Gastrocnemius medialis (tissue), 4 donors: ENCODE measurements around the gene DNAJB11. TPM values are rescaled to one million over a fixed set of nuclear protein-coding genes. Genes with fewer than 3 reads are reported as not detected.

Experiments used
- ATAC-seq, 2 donors: fragments of 150-250 bp; one replicate each; pipeline ENCODE4 v1.9.1; 2016
- DNase-seq, 2 donors: peaks; one replicate each; pipeline ENCODE4 v3.0.0-alpha.2; 2019
- H3K27ac ChIP-seq, 4 donors: fragments of 200-600 bp; sonication (generic); 1 replicate in 1 of 4; 2 replicates in 3 of 4; pipeline ENCODE4 v1.5.1; 2016 to 2018; ENCODE audit warnings: mild to moderate bottlenecking in 2 of 4, moderate library complexity in 1 of 4
- H3K27me3 ChIP-seq, 3 donors: fragments of 200-600 bp; sonication (generic) in 2 of 3; 1 replicate in 1 of 3; 2 replicates in 2 of 3; pipeline versions ENCODE4 v1.5.1 to v1.6.0; 2016 to 2019; ENCODE audit warnings: mild to moderate bottlenecking in 1 of 3, moderate library complexity in 1 of 3
- H3K36me3 ChIP-seq, 2 donors: fragments of 200-600 bp; sonication (generic) in 1 of 2; one replicate each; pipeline ENCODE4 v1.5.1; 2017 to 2018
- H3K4me1 ChIP-seq, 2 donors: fragments of 200-600 bp; sonication (generic) in 1 of 2; one replicate each; pipeline ENCODE4 v1.5.1; 2016 to 2017; ENCODE audit warnings: mild to moderate bottlenecking in 2 of 2
- H3K4me3 ChIP-seq, 4 donors: fragments of 200-600 bp; sonication (generic) in 3 of 4; 1 replicate in 1 of 4; 2 replicates in 3 of 4; pipeline ENCODE4 v1.5.1; 2016 to 2019; ENCODE audit warnings: mild to moderate bottlenecking in 2 of 4
- H3K9me3 ChIP-seq, 3 donors: fragments of 200-600 bp; sonication (generic) in 2 of 3; 1 replicate in 1 of 3; 2 replicates in 2 of 3; pipeline ENCODE4 v1.5.1; 2016 to 2019
- CTCF ChIP-seq, 5 experiments: fragments of 450-650 bp in 3 of 5; fragments of 200-600 bp in 2 of 5; sonication (generic) in 2 of 5; IDR thresholded peaks in 4 of 5; conservative IDR thresholded peaks in 1 of 5; 1 replicate in 4 of 5; 2 replicates in 1 of 5; pipeline ENCODE4 v1.5.1; 2016 to 2019; ENCODE audit warnings: antibody characterized with exemption in 5 of 5, mild to moderate bottlenecking in 3 of 5, moderate library complexity in 3 of 5
- POLR2A ChIP-seq, 2 donors: fragments of 450-650 bp; IDR thresholded peaks; one replicate each; pipeline ENCODE4 v1.6.1; 2017; ENCODE audit warnings: antibody characterized with exemption in 2 of 2, mild to moderate bottlenecking in 2 of 2, moderate library complexity in 2 of 2
- in situ Hi-C, 4 donors: fragments of 200-750 bp; cut with MboI; loops; one replicate each; pipeline versions ENCODE4 v1.15.0 to v1.8.0; 2017; ENCODE audit warnings: low sequenced_read_pairs in 4 of 4
- intact Hi-C: fragments of 100-400 bp; cut with DNase I; formaldehyde crosslinking; loops from one replicate; pipeline ENCODE4 v1.15.1; 2023; ENCODE audit warnings: low total_unique reads
- total RNA-seq, 4 donors: library from RNA; depleted of rRNA; stranded (reverse); fragments of >200 nt; gene quantifications; one replicate each; pipeline versions ENCODE4 v1.1.0 to v1.2.3, GENCODE V29; 2016

The DNAJB11 gene
- total RNA-seq, 4 donors from 2014 or later, result 15.1 to 24.7 (median 23.0) TPM

- DNase-seq (no peak), ATAC-seq (no peak)
- intact Hi-C loops, result no loop called here
- Histone ChIP-seq H3K4me1 (peaks cover 0 to 6% of the 10 kb centered on the region in 2 donors), H3K9me3 (no peaks in the 10 kb centered on the region), H3K36me3 (peaks cover 0 to 20% of the 10 kb centered on the region in 2 donors), H3K4me3 (no peak within 1 kb of the TSS), H3K27ac (no peak within 1 kb of the TSS), H3K27me3 (no peaks in the 10 kb centered on the region)
- TF ChIP-seq POLR2A (IDR thresholded peaks at IDR 0.05) (no peak), CTCF (IDR thresholded peaks at IDR 0.05 in 4 of 5, conservative IDR thresholded peaks at IDR 0.05 in 1 of 5) (no peak)
- in situ Hi-C loops, result loop anchor here in 2 of 4 donors (10.0 kb wide), 2 partner anchors 289 to 559 kb away; no protein-coding TSS in a partner anchor
These were observed 26.2 kb upstream of the DNAJB11 start, which contains the start of gene CRYGS for GRCh38 chr3:186544281-186544680. TSS of gene CRYGS (minus strand) at chr3:186544380. CDS start at chr3:186544326, 54 bp downstream.

GRCh38 chr3:186549497-186549896, 21.0 kb upstream of the DNAJB11 start:
- H3K36me3 ChIP-seq, result peaks cover 0 to 65% of the 10 kb centered on the region in 2 donors
- no peaks in the 10 kb centered on the region for H3K4me1 ChIP-seq
- H3K4me3 ChIP-seq, result no peak overlapping the region
- TF ChIP-seq POLR2A (IDR thresholded peaks at IDR 0.05) (no peak), CTCF (IDR thresholded peaks at IDR 0.05 in 4 of 5, conservative IDR thresholded peaks at IDR 0.05 in 1 of 5) (no peak)
- in situ Hi-C loops (loop anchor here in 3 of 4 donors (5.0 to 10.0 kb wide), 3 partner anchors 295 to 567 kb away; no protein-coding TSS in a partner anchor), intact Hi-C loops (no loop called here)
- no peak overlapping the region for H3K27ac ChIP-seq
- no peaks in the 10 kb centered on the region for H3K27me3 ChIP-seq
- H3K9me3 ChIP-seq, result no peaks in the 10 kb centered on the region
- no peak for DNase-seq
- ATAC-seq, result no peak

- in situ Hi-C loops, result loop anchor here in 2 of 4 donors (25.0 kb wide), 4 partner anchors 236 to 964 kb away; partner anchors contain the start of genes EIF4A2 (in 1 of the 2), ETV5 (in 1 of the 2) and SENP2 (in 1 of the 2)
- H3K27me3 ChIP-seq, result no peaks in the 10 kb centered on the region
- intact Hi-C loops, result no loop called here
These were observed 19.1 kb upstream of the DNAJB11 start for GRCh38 chr3:186551387-186551786.

GRCh38 chr3:186552408-186553031, 18.0 kb upstream of the DNAJB11 start:
- intact Hi-C loops (no loop called here), in situ Hi-C loops (loop anchor here in 2 of 4 donors (25.0 kb wide), 4 partner anchors 235 to 965 kb away; partner anchors contain the start of genes EIF4A2 (in 1 of the 2), ETV5 (in 1 of the 2) and SENP2 (in 1 of the 2))
- H3K4me1 ChIP-seq, result no peaks in the 10 kb centered on the region
- no peak for DNase-seq
- H3K27me3 ChIP-seq, result no peaks in the 10 kb centered on the region
- H3K4me3 ChIP-seq, result no peak overlapping the region
- H3K27ac ChIP-seq, result no peak overlapping the region
- no peak for TF ChIP-seq POLR2A (IDR thresholded peaks at IDR 0.05)
- no peak for TF ChIP-seq CTCF (IDR thresholded peaks at IDR 0.05 in 4 of 5, conservative IDR thresholded peaks at IDR 0.05 in 1 of 5)
- peaks cover 0 to 90% of the 10 kb centered on the region in 2 donors for H3K36me3 ChIP-seq
- ATAC-seq, result no peak
- no peaks in the 10 kb centered on the region for H3K9me3 ChIP-seq

More at GRCh38 chr3:186551387-186551786, 19.1 kb upstream of the DNAJB11 start:
- Histone ChIP-seq H3K4me1 (no peaks in the 10 kb centered on the region), H3K9me3 (no peaks in the 10 kb centered on the region), H3K4me3 (no peak overlapping the region), H3K27ac (no peak overlapping the region), H3K36me3 (peaks cover 0 to 80% of the 10 kb centered on the region in 2 donors)
- ATAC-seq, result no peak
- TF ChIP-seq CTCF (IDR thresholded peaks at IDR 0.05 in 4 of 5, conservative IDR thresholded peaks at IDR 0.05 in 1 of 5), result no peak
- no peak for TF ChIP-seq POLR2A (IDR thresholded peaks at IDR 0.05)
- no peak for DNase-seq
